Uterus (tissue), 2 donors: ENCODE measurements around the gene IQSEC2.

Experiments
- POLR2A ChIP-seq, 2 donors: fragments of 450-650 bp; IDR thresholded peaks; one replicate each; pipeline ENCODE4 v1.6.1; 2016; ENCODE audit warnings: antibody characterized with exemption in 2 of 2, mild to moderate bottlenecking in 1 of 2, moderate library complexity in 1 of 2
- TF ChIP-seq, protein P1 (sequence below), 4 experiments: fragments of 200-600 bp in 2 of 4; fragments of 450-650 bp in 2 of 4; sonication (generic) in 2 of 4; IDR thresholded peaks; one replicate each; pipeline ENCODE4 v1.5.1; 2016 to 2019; ENCODE audit warnings: antibody characterized with exemption in 4 of 4, mild to moderate bottlenecking in 2 of 4, moderate library complexity in 1 of 4

DNA sequence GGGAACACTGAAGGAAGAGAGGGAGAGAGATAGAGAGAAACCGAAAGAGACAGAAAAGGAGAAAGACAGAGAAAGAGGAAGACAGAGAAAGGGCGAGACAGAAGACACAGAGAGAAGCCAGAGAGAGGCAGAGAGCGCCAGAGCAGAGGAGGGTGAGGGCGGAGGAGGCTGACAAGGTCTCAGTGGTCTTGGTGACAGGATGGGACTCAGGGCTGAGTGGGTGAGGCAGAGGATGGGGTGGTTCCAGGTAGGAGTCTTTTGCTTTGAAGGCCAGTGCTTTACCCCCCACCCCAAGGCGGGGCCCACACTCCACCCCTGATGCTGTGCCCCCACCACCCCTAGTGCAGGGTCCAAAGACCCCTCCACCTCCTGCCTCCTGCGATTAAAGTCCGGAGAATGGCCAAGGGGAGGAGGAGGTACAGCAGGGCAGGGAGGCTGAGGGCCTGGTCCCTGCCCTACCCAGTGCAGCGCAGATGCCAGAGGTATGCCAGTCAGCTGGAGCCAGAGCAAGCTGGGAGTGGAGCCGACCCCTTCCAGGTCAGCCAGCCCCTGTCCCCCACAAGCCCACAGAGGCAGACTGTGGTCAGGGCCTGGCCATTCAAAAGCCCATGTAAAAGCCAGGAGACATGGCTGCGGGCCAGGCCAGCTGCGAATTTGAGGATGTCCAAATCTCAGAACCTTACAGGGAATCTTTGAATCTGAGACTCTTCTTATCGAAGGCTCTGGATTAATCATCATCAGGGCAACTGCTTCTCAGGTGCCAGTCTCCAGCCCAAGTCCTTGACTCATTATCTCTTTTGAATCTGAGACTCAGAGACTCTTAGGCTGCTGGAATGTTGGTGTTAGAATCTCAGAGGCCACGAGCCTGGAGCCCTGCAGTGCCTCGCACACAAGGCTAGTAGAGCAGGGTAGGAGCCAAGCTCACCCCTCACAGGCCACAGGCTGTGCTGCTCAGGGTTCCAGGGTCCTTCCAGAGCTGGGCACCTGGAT, 758 bp downstream of the IQSEC2 start:
- TF ChIP-seq, protein P1, sequence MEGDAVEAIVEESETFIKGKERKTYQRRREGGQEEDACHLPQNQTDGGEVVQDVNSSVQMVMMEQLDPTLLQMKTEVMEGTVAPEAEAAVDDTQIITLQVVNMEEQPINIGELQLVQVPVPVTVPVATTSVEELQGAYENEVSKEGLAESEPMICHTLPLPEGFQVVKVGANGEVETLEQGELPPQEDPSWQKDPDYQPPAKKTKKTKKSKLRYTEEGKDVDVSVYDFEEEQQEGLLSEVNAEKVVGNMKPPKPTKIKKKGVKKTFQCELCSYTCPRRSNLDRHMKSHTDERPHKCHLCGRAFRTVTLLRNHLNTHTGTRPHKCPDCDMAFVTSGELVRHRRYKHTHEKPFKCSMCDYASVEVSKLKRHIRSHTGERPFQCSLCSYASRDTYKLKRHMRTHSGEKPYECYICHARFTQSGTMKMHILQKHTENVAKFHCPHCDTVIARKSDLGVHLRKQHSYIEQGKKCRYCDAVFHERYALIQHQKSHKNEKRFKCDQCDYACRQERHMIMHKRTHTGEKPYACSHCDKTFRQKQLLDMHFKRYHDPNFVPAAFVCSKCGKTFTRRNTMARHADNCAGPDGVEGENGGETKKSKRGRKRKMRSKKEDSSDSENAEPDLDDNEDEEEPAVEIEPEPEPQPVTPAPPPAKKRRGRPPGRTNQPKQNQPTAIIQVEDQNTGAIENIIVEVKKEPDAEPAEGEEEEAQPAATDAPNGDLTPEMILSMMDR (IDR thresholded peaks at IDR 0.05): no peak
- no peak for TF ChIP-seq POLR2A (IDR thresholded peaks at IDR 0.05)
